HL-60 (cell line): Measurements from ENCODE around the gene ERC2.

ENCODE experiments used
- DNase-seq, 2 experiments: peaks; one replicate each; pipeline ENCODE4 v3.0.0-alpha.2; 2010 to 2020; ENCODE audit warnings: low read depth in 1 of 2, low spot score in 1 of 2
- H3K27ac ChIP-seq: fragments of 250-450 bp; sonication (Bioruptor Pico); replicated peaks from 2 replicates; pipeline ENCODE4 v1.5.1; 2020; ENCODE audit warnings: mild to moderate bottlenecking, moderate library complexity
- H3K27me3 ChIP-seq: fragments of 250-450 bp; sonication (Bioruptor Pico); 2 replicates; pipeline ENCODE4 v1.5.1; 2021; ENCODE audit warnings: mild to moderate bottlenecking, moderate library complexity; ENCODE audit not compliant: insufficient read depth, poor library complexity, severe bottlenecking
- H3K4me3 ChIP-seq: replicated peaks from 2 replicates; pipeline ENCODE4 v1.5.1; 2011; ENCODE audit warnings: mild to moderate bottlenecking, control low read depth, low read length; ENCODE audit not compliant: insufficient read depth
- GABPA ChIP-seq: IDR thresholded peaks from 2 replicates; pipeline ENCODE4 v1.6.1; 2012; ENCODE audit warnings: low read depth
- POLR2AphosphoS5 ChIP-seq: IDR thresholded peaks from 2 replicates; pipeline ENCODE4 v1.6.1; 2012; ENCODE audit warnings: low read depth
- REST ChIP-seq: IDR thresholded peaks from 2 replicates; pipeline ENCODE4 v1.6.1; 2012; ENCODE audit warnings: low read depth; ENCODE audit not compliant: insufficient replicate concordance
- SPI1 ChIP-seq: IDR thresholded peaks from 2 replicates; pipeline ENCODE4 v1.6.1; 2012; ENCODE audit warnings: low read depth, mild to moderate bottlenecking, borderline replicate concordance
- TF ChIP-seq, protein P1 (sequence below): IDR thresholded peaks from one replicate; pipeline ENCODE4 v1.5.1; 2011; ENCODE audit warnings: low read length, control low read depth, inconsistent platforms; ENCODE audit not compliant: insufficient read depth

The ERC2 gene

GRCh38 chr3:55826097-55826496 lies 642.2 kb downstream of the ERC2 start:
- H3K27me3 ChIP-seq: no peaks in the 10 kb centered on the region
- TF ChIP-seq GABPA (no peak), SPI1 (no peak)
- no peak overlapping the region for H3K4me3 ChIP-seq

GRCh38 chr3:55824406-55824805 lies 643.9 kb downstream of the ERC2 start:
- no peak for TF ChIP-seq SPI1
- no peak for TF ChIP-seq GABPA
- TF ChIP-seq POLR2AphosphoS5: no peak
- no peak for TF ChIP-seq REST
- TF ChIP-seq, protein P1, sequence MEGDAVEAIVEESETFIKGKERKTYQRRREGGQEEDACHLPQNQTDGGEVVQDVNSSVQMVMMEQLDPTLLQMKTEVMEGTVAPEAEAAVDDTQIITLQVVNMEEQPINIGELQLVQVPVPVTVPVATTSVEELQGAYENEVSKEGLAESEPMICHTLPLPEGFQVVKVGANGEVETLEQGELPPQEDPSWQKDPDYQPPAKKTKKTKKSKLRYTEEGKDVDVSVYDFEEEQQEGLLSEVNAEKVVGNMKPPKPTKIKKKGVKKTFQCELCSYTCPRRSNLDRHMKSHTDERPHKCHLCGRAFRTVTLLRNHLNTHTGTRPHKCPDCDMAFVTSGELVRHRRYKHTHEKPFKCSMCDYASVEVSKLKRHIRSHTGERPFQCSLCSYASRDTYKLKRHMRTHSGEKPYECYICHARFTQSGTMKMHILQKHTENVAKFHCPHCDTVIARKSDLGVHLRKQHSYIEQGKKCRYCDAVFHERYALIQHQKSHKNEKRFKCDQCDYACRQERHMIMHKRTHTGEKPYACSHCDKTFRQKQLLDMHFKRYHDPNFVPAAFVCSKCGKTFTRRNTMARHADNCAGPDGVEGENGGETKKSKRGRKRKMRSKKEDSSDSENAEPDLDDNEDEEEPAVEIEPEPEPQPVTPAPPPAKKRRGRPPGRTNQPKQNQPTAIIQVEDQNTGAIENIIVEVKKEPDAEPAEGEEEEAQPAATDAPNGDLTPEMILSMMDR: no peak
- no peak for DNase-seq
- Histone ChIP-seq H3K27ac (no peak overlapping the region), H3K27me3 (no peaks in the 10 kb centered on the region), H3K4me3 (no peak overlapping the region)

More at GRCh38 chr3:55826097-55826496, 642.2 kb downstream of the ERC2 start:
- DNase-seq: no peak
- no peak overlapping the region for H3K27ac ChIP-seq

- TF ChIP-seq GABPA: no peak
- TF ChIP-seq SPI1: no peak
- TF ChIP-seq POLR2AphosphoS5: no peak
- TF ChIP-seq, protein P1: no peak
- TF ChIP-seq REST: no peak
- no peak overlapping the region for H3K4me3 ChIP-seq
- no peaks in the 10 kb centered on the region for H3K27me3 ChIP-seq
- no peak for DNase-seq
- no peak overlapping the region for H3K27ac ChIP-seq
Observed at GRCh38 chr3:55823829-55824228, 644.4 kb downstream of the ERC2 start.

DNA sequence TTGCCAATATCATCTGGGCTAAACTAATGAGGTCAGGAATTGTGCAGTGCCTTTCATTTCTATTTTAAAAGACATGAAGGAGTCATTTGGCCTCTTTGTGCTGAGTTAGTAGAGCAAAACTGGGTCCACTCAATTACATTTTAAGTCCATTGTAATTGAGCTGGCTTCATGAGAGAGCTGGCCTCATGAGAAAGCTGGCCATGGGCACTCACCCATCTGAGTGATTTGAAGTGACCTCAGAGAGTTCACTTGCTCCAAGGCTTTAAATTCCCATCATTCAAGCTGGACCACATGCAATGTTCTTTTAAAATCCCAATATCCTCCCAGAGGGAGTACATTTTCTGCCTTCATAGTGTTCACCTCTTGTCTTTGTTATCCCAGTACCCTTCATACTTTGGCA lies 645.3 kb downstream of the ERC2 start:
- no peak for DNase-seq
- TF ChIP-seq, protein P1: no peak
- TF ChIP-seq SPI1: no peak
- TF ChIP-seq POLR2AphosphoS5: no peak
- TF ChIP-seq GABPA: no peak
- TF ChIP-seq REST: no peak
- no peak overlapping the region for H3K4me3 ChIP-seq
- no peaks in the 10 kb centered on the region for H3K27me3 ChIP-seq
- H3K27ac ChIP-seq: no peak overlapping the region
